ENCODE data around the gene FAM163A.
"Not testable (repeated sequence)": the region's sequence is repeated elsewhere in the genome, so short reads cannot be mapped to it uniquely, and the experiment has no call there.

Gene FAM163A

GRCh38 chr1:179793281-179793680, 50.2 kb downstream of the FAM163A start:
- no peak for DNase-seq (ENCODE audit: low read depth in 2 of 2)

DNA sequence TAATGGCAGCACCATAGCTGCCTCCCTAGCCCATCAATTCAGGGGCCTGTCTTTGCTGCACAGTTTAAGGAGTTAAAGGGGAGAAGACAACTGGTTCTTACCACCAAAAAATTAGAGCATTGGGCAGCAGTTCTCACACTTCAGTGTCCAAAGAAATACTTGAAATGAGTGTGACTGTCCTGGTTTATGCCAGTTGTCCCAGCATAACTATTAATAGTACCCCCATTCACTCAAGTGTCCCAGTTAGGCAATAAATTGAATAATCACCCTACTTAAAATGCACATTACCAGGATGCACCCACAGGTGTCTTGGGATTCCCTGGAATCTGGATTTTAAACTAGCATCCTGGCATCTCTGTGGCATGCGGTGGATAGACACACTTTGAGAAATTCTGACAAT, 51.1 kb downstream of the FAM163A start:
- no peak for DNase-seq (ENCODE audit: low read depth in 2 of 2)

- no peak for DNase-seq (ENCODE audit: low read depth in 2 of 2)
These were observed 51.6 kb downstream of the FAM163A start for GRCh38 chr1:179794669-179795068.

GRCh38 chr1:179798213-179798863, 55.2 kb downstream of the FAM163A start:
- DNase-seq (ENCODE audit: low read depth in 2 of 2) = no peak

DNA sequence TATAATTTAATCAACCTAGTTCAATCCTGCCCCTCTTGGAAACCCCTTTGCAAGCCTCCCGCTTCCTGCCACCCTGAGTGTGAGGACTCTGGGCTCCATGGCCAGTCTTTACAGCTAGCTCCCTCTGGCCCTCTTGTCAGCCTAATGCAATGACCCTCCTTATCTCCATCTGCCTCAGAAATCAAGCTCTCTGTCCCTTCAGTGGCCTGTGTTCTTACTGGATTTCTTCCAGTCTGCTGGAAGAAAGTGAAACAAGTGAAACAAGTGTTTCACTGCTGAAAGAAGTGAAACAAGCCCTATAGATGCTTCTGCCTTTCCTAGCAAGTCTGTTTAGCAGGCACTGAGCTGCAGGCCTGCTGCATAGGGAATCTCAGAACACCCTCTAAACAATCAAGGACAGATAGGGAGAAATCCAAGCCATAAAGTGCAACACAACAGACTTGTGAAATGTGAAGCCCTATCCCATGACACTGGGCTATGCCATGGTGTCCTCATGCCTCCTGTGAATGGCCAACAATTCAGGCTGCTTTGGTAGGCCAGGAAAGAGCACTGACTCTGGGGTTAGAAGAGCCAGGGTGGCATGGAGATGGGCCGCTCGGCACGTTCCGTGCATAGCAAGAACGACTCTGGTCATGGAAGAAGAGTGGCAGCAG, 55.9 kb downstream of the FAM163A start:
- DNase-seq (ENCODE audit: low read depth in 2 of 2) = no peak

DNA sequence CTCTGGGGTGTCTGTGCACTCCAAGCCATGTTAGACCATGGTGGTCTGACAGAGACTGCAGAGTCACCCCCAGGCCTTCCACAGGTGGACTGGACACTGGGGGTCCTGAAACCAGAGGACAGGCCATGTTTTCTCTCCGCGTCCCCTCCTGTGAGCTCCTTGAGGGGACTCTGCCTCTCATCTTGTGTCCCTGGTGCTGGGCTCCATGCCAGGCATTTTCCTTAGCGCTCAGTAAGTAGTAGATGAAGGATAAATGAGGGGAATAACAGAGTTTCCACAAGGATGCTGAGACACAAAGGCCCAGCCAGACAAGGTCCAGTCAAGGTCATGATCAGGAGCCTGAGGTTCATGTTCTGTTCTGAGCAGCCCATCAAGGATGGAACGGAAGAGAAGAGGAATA, 57.4 kb downstream of the FAM163A start:
- no peak for DNase-seq (ENCODE audit: low read depth in 2 of 2)

GRCh38 chr1:179803104-179803503, 60.0 kb downstream of the FAM163A start:
- no peak for DNase-seq (ENCODE audit: low read depth in 2 of 2)

DNA sequence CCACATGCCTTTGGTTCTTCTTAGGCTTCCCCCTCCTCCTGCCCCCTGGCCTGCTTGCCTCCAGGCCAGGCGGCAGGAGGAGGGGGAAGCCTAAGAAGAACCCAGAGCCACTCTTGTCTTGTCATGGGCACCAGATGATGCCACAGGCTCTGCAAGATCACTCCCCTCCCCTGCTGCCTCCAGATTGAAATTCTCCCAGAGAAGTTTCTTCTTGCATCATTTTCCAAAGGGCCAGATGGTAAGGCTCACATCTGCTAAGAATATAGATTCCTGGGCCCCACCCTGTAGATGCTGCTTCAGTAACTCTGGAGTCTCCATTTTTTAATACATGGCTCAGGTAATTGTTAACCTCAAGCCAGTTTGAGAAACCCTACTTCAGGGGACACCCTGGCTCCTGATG, 60.8 kb downstream of the FAM163A start:
- DNase-seq (ENCODE audit: low read depth in 2 of 2) = no peak

GRCh38 chr1:179804417-179804816, 61.3 kb downstream of the FAM163A start:
- DNase-seq (ENCODE audit: low read depth in 2 of 2) = not testable (repeated sequence)

- no peak for DNase-seq (ENCODE audit: low read depth in 2 of 2)
These were observed 62.5 kb downstream of the FAM163A start for GRCh38 chr1:179805291-179806195.

DNA sequence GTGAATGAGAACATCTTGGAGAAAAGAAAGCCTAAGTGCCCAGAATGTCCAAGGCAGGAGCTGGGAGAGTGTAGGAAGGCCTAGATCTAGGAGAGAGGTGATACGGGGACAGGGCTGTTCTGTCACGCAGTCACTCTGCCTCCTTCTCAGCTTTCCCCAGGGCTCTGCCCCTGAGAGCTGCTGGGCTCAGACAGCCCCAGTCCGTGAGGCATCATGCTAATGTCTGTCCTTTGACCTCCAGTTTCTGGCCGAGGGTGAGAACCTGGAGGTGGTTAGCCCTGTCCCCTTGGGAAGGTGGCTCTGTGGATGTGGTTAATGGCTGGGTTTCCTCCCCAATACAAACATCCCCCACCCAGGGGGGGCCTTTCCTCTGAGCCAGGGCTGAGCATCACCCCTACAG, 63.2 kb downstream of the FAM163A start:
- no peak for DNase-seq (ENCODE audit: low read depth in 2 of 2)

- DNase-seq (ENCODE audit: low read depth in 2 of 2) = no peak
These were observed 64.2 kb downstream of the FAM163A start for GRCh38 chr1:179807291-179807690.

- no peak for DNase-seq (ENCODE audit: low read depth in 2 of 2)
These were observed 64.8 kb downstream of the FAM163A start for GRCh38 chr1:179807691-179808485.

DNA sequence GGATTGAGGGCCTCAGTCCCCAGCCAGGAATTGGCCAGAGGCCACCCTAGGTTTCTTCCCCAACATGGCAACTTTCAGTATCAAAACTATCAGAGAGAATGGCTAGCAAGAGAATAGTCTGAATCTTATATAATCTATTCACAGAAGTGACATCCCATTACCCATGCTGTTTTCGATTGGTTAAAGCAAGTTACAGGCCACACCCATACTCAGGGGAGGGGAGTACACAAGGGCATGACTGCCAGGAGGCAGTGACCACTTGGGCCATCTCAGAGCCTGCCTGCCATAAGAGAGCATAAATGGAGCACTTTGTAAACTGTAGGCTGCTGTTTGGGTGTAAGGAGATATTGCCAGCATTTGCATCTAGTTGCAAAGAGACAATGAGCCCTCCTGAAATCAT, 65.4 kb downstream of the FAM163A start:
- no peak for DNase-seq (ENCODE audit: low read depth in 2 of 2)

GRCh38 chr1:179809506-179810366, 66.6 kb downstream of the FAM163A start:
- DNase-seq (ENCODE audit: low read depth in 2 of 2) = peak; percentile 52

GRCh38 chr1:179810367-179810715, 67.2 kb downstream of the FAM163A start:
- no peak for DNase-seq (ENCODE audit: low read depth in 2 of 2)

DNA sequence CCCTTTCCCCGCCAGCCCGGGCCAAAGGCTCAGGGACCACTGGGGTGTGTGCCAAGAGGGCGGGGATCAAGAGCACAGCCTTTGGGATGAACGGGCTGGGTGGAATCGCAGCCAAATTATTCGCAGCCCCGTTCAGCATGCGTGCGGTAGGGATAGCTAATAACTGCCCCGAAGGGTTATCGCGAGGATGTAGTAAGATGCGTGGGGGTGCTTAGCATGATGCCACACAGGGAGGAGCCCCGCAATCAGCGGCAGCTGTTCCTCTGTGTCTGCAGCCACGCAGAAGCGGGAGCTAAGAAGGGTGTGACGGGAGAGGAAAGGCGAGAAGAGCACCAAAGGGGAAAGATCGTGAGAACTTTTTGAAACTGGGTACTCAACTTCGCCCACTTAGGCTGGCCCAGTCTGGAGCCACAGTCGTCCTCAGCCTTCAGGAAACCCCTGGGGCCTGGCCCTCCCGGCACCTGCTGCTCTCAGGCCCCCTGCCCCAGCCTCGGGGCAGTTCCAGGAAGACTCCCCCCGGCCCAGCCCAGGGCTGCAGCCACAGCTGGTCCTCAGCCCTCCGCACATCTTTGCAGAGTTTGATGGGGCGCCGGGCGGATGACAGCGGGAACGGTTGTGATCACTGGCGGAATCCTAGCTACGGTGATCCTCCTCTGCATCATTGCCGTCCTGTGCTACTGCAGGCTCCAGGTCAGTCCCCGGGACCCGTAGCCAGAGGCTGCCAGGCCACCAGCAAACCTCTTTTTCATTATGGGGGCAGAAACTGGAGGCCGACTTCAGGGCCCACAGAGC, 69.6 kb downstream of the FAM163A start:
- DNase-seq (ENCODE audit: low read depth in 2 of 2) = no peak

DNA sequence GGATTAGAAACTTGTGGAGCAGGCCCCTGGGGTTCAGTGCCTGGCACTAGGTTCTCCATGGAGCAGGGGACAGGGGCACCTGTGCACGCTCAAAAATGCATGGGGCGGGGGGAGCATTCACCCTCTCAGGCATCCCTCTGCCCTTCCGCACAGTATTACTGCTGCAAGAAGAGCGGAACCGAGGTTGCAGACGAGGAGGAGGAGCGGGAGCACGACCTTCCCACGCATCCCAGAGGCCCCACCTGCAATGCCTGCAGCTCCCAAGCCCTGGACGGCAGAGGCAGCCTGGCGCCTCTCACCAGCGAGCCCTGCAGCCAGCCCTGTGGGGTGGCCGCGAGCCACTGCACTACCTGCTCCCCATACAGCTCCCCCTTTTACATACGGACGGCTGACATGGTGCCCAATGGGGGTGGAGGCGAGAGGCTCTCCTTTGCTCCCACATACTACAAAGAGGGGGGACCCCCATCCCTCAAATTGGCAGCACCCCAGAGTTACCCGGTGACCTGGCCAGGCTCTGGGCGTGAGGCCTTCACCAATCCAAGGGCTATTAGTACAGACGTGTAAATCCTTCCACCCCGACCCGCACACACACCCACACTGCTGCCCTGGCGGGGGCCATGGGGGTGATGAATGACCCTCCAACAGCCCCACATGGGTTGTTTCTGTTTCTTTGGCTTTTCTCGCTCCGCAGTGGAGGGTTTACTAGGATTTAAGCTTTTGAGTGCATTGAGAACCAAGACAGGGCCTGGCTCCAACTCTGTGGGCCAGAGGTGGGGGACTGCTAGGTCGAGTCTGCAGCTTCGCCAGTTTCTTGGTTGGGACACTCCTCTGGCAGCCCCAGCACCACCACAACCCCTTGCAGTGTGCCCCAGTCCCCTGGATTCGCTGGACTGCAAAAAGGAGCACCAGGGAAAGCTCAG, 70.8 kb downstream of the FAM163A start:
- DNase-seq (ENCODE audit: low read depth in 2 of 2) = no peak

DNA sequence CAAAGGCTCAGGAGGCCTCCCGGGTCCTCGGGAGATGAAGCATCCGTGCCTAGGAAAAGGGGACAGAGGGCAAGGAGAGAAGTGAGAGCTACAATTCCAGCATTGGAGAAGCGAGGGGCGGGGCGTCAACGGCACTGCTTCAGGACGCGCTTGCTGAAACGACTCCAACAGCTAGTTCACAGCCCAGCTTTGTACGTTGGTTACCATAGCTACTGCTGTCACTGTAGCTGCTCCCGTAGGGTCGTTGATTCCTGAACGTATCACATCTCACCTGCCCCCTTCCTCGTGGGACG, 71.4 kb downstream of the FAM163A start:
- no peak for DNase-seq (ENCODE audit: low read depth in 2 of 2)
